Fibroblast of lung (primary cell): ENCODE results near the gene MAP1LC3A. TPM values are rescaled to one million over a fixed set of nuclear protein-coding genes. Genes with fewer than 3 reads are reported as not detected.

ENCODE experiments used
- DNase-seq, 2 donors: peaks; one replicate each; pipeline versions ENCODE4 v3.0.0 to v3.0.0-alpha.2; 2010; ENCODE audit warnings: low read depth in 2 of 2
- H2AFZ ChIP-seq: 2 replicates; pipeline ENCODE4 v1.5.1; 2012; ENCODE audit warnings: low read length, control low read depth, inconsistent platforms
- H3K27ac ChIP-seq: 2 replicates; pipeline ENCODE4 v1.5.1; 2011; ENCODE audit warnings: low read length, control low read depth; ENCODE audit not compliant: insufficient read depth
- H3K27me3 ChIP-seq: 2 replicates; pipeline ENCODE4 v1.5.1; 2011; ENCODE audit warnings: mild to moderate bottlenecking, low read length; ENCODE audit not compliant: control insufficient read depth, insufficient read depth
- H3K36me3 ChIP-seq: 2 replicates; pipeline ENCODE4 v1.5.1; 2011; ENCODE audit warnings: low read length; ENCODE audit not compliant: control insufficient read depth, insufficient read depth
- H3K4me1 ChIP-seq: 2 replicates; pipeline ENCODE4 v1.5.1; 2011; ENCODE audit warnings: low read length; ENCODE audit not compliant: control insufficient read depth, insufficient read depth; ENCODE audit errors: extremely low read depth
- H3K4me2 ChIP-seq: 2 replicates; pipeline ENCODE4 v1.5.1; 2011; ENCODE audit warnings: low read length, control low read depth; ENCODE audit not compliant: insufficient read depth; ENCODE audit errors: extremely low read depth
- H3K4me3 ChIP-seq, 4 experiments: fragments of 200-600 bp in 1 of 4; sonication (generic) in 1 of 4; replicated peaks in 1 of 4; 2 replicates each; pipeline ENCODE4 v1.5.1; 2011 to 2016; ENCODE audit warnings: low read length in 4 of 4, low read depth in 3 of 4, mild to moderate bottlenecking in 3 of 4, control low read depth in 2 of 4, inconsistent platforms in 1 of 4, mixed read lengths in 1 of 4; ENCODE audit not compliant: insufficient read depth in 1 of 4; ENCODE audit errors: control extremely low read depth in 1 of 4
- H3K79me2 ChIP-seq: 2 replicates; pipeline ENCODE4 v1.5.1; 2012; ENCODE audit warnings: mild to moderate bottlenecking, low read length, inconsistent platforms; ENCODE audit not compliant: control insufficient read depth, insufficient read depth
- H3K9ac ChIP-seq: 2 replicates; pipeline ENCODE4 v1.5.1; 2011; ENCODE audit warnings: mild to moderate bottlenecking, low read length, control low read depth; ENCODE audit not compliant: insufficient read depth
- H3K9me3 ChIP-seq: 2 replicates; pipeline ENCODE4 v1.5.1; 2012; ENCODE audit warnings: low read depth, low read length; ENCODE audit not compliant: control insufficient read depth, insufficient read depth
- H4K20me1 ChIP-seq: 2 replicates; pipeline ENCODE4 v1.5.1; 2011; ENCODE audit warnings: low read length; ENCODE audit not compliant: control insufficient read depth, insufficient read depth; ENCODE audit errors: extremely low read depth
- EZH2 ChIP-seq: IDR thresholded peaks from 2 replicates; pipeline ENCODE4 v1.5.1; 2012; ENCODE audit warnings: low read length, control low read depth, mild to moderate bottlenecking; ENCODE audit errors: missing control alignments
- polyA plus RNA-seq, 2 donors: library from polyadenylated mRNA; depleted of rRNA in 1 of 2; stranded (reverse) in 1 of 2; unstranded in 1 of 2; fragments of >200 nt; gene quantifications; 2 replicates each; pipeline ENCODE4 v1.2.1, GENCODE V29; 2011 to 2012; ENCODE audit warnings: missing spikeins in 1 of 2
- total RNA-seq: library from RNA; depleted of rRNA; stranded (reverse); fragments of >200 nt; gene quantifications from 2 replicates; pipeline ENCODE4 v1.2.1, GENCODE V29; 2014
- TF ChIP-seq, protein P1 (sequence below), 2 donors: IDR thresholded peaks in 1 of 2; conservative IDR thresholded peaks in 1 of 2; 1 replicate in 1 of 2; 2 replicates in 1 of 2; pipeline ENCODE4 v1.5.1; 2011 to 2012; ENCODE audit warnings: low read length in 2 of 2, control low read depth in 1 of 2, inconsistent platforms in 1 of 2, low read depth in 1 of 2, mild to moderate bottlenecking in 1 of 2

Gene MAP1LC3A
- total and polyA plus RNA-seq, 2 donors (not counting 1 experiment from before 2014, with no cell fraction given): 19.3 to 30.4 TPM

DNA sequence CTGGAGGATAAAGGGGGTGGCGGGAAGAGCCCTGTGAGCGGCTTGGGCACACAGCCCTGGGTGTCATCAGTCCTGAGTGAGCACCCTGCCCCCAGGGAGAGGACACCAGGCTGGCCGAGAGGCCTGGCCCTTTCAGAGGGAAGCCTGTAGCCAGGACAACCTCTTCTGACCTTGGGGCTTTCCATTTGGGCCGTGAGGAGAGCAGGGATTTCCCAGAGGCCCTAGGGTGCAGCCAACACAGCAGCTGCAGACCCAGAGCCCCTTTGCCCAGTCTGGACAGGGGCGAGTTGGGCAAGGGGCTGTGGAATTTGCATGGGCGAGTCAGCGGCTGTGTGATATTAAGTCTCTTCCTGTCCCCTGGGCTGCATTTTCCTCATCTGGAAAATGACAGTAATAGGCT lies 6.3 kb downstream of the MAP1LC3A start:
- Histone ChIP-seq H3K36me3 (no peaks in the 10 kb centered on the region), H3K27me3 (no peaks in the 10 kb centered on the region), H3K27ac (no peak overlapping the region), H4K20me1 (no peaks in the 10 kb centered on the region), H3K9ac (no peak overlapping the region), H3K4me1 (no peaks in the 10 kb centered on the region), H2AFZ (no peak overlapping the region), H3K9me3 (no peaks in the 10 kb centered on the region), H3K4me3 (no peak overlapping the region), H3K79me2 (no peaks in the 10 kb centered on the region), H3K4me2 (no peak overlapping the region)
- DNase-seq: no peak
- TF ChIP-seq EZH2: no peak
- TF ChIP-seq, protein P1, sequence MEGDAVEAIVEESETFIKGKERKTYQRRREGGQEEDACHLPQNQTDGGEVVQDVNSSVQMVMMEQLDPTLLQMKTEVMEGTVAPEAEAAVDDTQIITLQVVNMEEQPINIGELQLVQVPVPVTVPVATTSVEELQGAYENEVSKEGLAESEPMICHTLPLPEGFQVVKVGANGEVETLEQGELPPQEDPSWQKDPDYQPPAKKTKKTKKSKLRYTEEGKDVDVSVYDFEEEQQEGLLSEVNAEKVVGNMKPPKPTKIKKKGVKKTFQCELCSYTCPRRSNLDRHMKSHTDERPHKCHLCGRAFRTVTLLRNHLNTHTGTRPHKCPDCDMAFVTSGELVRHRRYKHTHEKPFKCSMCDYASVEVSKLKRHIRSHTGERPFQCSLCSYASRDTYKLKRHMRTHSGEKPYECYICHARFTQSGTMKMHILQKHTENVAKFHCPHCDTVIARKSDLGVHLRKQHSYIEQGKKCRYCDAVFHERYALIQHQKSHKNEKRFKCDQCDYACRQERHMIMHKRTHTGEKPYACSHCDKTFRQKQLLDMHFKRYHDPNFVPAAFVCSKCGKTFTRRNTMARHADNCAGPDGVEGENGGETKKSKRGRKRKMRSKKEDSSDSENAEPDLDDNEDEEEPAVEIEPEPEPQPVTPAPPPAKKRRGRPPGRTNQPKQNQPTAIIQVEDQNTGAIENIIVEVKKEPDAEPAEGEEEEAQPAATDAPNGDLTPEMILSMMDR (conservative IDR thresholded peaks at IDR 0.05 in 1 of 2, IDR thresholded peaks at IDR 0.05 in 1 of 2; ENCODE audit: low read depth in 1 of 2, low read length in 2 of 2): no peak

DNA sequence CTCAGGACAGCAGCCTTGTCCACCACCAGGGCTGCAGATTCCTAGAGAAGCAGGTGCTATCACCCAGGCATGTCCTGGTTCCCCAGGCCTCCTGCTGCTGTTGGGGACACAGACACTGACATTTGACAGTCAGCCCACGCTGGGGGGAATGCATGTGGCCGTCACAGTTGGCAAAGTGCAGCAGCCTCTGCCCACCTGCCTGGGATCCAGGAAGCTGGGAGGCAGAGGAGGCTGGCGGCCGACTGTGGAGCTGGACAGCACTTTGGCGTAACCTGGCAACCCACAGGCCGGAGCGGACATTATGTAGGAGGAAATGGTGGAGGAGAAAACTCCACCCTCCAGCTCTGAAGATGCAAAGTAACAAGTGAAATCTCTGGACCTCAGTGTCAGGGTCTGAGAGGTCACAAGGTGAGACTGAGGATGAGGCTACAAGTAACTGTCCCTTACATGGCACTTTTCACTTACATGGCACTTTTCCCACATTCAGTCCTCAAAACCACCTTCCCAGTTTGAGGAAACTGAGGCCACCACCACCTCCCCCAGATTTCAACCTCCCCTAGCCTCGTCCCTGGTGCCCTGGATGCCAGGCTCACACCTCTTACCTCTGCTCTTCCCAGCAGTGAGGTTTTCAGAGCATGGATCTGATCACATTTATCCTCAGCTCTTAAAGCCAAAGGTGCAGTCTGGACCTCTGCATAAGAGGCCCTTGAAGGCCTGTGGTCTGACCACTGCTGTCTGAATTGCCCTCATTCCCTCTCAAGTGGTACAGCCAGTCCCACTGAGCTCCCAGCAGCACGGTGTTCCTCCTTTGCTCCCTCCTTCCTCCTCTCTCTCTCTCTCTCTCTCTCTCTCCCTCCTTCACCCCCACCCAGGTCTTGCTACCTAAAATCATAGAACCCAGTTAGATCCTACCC lies 8.7 kb downstream of the MAP1LC3A start:
- Histone ChIP-seq H3K4me2 (no peak overlapping the region), H4K20me1 (no peaks in the 10 kb centered on the region), H3K4me3 (no peak overlapping the region), H3K27me3 (no peaks in the 10 kb centered on the region), H3K27ac (no peak overlapping the region), H3K36me3 (no peaks in the 10 kb centered on the region), H3K9me3 (no peaks in the 10 kb centered on the region), H2AFZ (no peak overlapping the region), H3K79me2 (no peaks in the 10 kb centered on the region), H3K9ac (no peak overlapping the region), H3K4me1 (no peaks in the 10 kb centered on the region)
- no peak for DNase-seq
- no peak for TF ChIP-seq EZH2
- TF ChIP-seq, protein P1 (conservative IDR thresholded peaks at IDR 0.05 in 1 of 2, IDR thresholded peaks at IDR 0.05 in 1 of 2; ENCODE audit: low read depth in 1 of 2, low read length in 2 of 2): no peak

DNA sequence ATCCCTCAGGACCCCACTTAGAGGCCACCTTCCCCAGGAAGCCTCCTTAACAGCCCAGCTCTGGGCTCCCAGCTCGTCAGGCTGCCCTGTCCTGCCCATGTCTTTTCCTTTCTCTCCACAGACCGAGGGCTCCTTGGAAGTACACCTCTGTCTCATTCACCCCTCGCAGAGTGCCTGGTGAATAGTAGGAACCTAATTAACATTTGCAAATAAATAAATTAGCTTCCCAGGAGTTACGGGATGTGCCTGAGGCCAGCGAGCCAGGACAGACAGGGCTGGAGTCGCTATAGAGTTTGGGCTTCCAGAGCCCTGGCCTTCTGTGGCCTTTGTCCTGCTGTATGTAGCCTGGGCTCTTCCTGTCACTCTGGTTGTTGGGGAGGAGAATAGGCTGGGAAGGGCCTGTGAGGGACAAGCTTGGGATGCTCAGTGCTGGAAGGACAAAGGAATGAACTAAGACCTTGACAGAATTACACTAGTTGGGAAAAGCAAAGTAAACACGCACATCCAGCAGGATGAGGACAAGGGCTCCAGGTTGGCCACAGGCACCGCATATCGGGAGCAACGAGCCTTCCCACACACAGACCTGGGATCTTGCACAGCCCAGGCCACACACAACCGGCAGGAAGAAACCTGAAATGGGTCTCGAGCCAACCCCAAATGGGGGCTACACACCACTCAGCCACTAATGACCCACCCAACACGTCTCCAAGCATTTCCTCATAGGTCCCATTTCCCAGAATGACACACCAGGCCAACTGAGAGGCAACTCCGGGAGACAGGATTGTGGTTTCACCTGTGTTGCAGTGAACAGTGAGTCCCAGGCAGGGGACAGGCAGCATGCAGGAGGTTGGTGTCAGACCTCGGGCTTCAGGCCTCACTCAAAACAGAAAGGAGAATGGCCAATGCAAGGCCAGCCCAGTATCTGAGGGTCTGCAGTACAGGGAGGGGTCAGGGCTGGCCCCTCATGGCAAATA lies 9.7 kb downstream of the MAP1LC3A start:
- no peak overlapping the region for H2AFZ ChIP-seq
- no peaks in the 10 kb centered on the region for H3K36me3 ChIP-seq
- no peaks in the 10 kb centered on the region for H3K79me2 ChIP-seq
- no peak overlapping the region for H3K9ac ChIP-seq
- no peaks in the 10 kb centered on the region for H3K4me1 ChIP-seq
- TF ChIP-seq EZH2: no peak
- TF ChIP-seq, protein P1 (conservative IDR thresholded peaks at IDR 0.05 in 1 of 2, IDR thresholded peaks at IDR 0.05 in 1 of 2; ENCODE audit: low read depth in 1 of 2, low read length in 2 of 2): no peak
- H3K27me3 ChIP-seq: no peaks in the 10 kb centered on the region
- H3K4me2 ChIP-seq: no peak overlapping the region
- no peak overlapping the region for H3K4me3 ChIP-seq
- H3K9me3 ChIP-seq: no peaks in the 10 kb centered on the region
- no peak overlapping the region for H3K27ac ChIP-seq
- DNase-seq: no peak
- H4K20me1 ChIP-seq: no peaks in the 10 kb centered on the region
